Bronchial epithelial cell (primary cell): ENCODE measurements around the gene PLEKHM2. TPM values are rescaled to one million over a fixed set of nuclear protein-coding genes. Genes with fewer than 3 reads are reported as not detected.

Experiments used
- DNase-seq: peaks from one replicate; pipeline ENCODE4 v3.0.0-alpha.2; 2010; ENCODE audit warnings: low read depth
- FAIRE-seq: peaks from 2 replicates; lab custom pipeline; 2011; peaks lifted over from hg19 to GRCh38; lab: Jason Lieb, UNC
- H3K27me3 ChIP-seq: 2 replicates; pipeline ENCODE4 v1.5.1; 2011; ENCODE audit warnings: low read length; ENCODE audit not compliant: control insufficient read depth, insufficient read depth
- H3K36me3 ChIP-seq: 2 replicates; pipeline ENCODE4 v1.5.1; 2011; ENCODE audit warnings: low read length; ENCODE audit not compliant: control insufficient read depth, insufficient read depth
- H3K4me3 ChIP-seq: 2 replicates; pipeline ENCODE4 v1.5.1; 2011; ENCODE audit warnings: mild to moderate bottlenecking, low read depth, low read length, control low read depth
- CTCF ChIP-seq: IDR thresholded peaks from 2 replicates; pipeline ENCODE4 v1.5.1; 2011; ENCODE audit warnings: mild to moderate bottlenecking, moderate library complexity, low read length, control low read depth, inconsistent platforms; ENCODE audit not compliant: insufficient read depth, severe bottlenecking
- total RNA-seq: library from RNA; depleted of rRNA; stranded (reverse); fragments of >200 nt; gene quantifications from 2 replicates; pipeline ENCODE4 v1.2.1, GENCODE V29; 2014

PLEKHM2 gene
- total RNA-seq, 1 donor from 2014 or later = 60.6 TPM

GRCh38 chr1:15731735-15732685 is 47.9 kb downstream of the PLEKHM2 start:
- DNase-seq (no peak), FAIRE-seq (no peak)
- Histone ChIP-seq H3K27me3 (no peaks in the 10 kb centered on the region), H3K36me3 (peaks cover 35% of the 10 kb centered on the region), H3K4me3 (no peak overlapping the region)
- no peak for TF ChIP-seq CTCF

- Histone ChIP-seq H3K4me3 (no peak overlapping the region), H3K36me3 (peaks cover 30% of the 10 kb centered on the region), H3K27me3 (no peaks in the 10 kb centered on the region)
- FAIRE-seq (no peak), DNase-seq (no peak)
- TF ChIP-seq CTCF = no peak
Measured at GRCh38 chr1:15732686-15733081, 48.6 kb downstream of the PLEKHM2 start.

DNA sequence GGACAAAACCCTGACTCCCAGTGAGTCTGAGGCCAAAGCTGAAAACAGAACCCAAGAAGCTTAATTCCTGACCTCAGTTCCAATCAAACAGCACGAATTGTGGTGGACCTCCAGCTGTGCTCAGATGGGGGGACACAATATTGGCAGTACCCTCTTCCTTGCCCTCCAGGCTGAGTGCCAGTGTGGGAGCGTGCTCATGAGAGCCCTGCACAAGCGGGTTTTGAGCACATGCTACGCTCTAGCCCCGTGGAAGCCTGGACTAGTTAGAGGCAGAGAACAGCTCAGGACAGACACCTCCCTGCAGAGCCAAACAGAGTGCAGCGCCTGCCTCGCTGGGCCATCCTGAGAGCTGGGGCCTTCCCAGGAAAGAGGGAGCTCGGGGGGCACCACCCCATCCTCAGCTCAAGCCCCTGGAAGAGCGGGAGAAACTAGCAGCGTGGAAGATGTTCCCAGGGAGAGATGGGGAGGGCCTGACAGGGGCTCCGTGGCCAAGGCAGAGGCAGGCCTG is 49.2 kb downstream of the PLEKHM2 start:
- FAIRE-seq (no peak), DNase-seq (no peak)
- no peak for TF ChIP-seq CTCF
- no peaks in the 10 kb centered on the region for H3K27me3 ChIP-seq
- H3K4me3 ChIP-seq = no peak overlapping the region
- peaks cover 28% of the 10 kb centered on the region for H3K36me3 ChIP-seq

GRCh38 chr1:15733726-15734226 is 49.7 kb downstream of the PLEKHM2 start:
- FAIRE-seq (no peak), DNase-seq (no peak)
- H3K36me3 ChIP-seq = peaks cover 24% of the 10 kb centered on the region
- TF ChIP-seq CTCF = no peak
- no peaks in the 10 kb centered on the region for H3K27me3 ChIP-seq
- no peak overlapping the region for H3K4me3 ChIP-seq

DNA sequence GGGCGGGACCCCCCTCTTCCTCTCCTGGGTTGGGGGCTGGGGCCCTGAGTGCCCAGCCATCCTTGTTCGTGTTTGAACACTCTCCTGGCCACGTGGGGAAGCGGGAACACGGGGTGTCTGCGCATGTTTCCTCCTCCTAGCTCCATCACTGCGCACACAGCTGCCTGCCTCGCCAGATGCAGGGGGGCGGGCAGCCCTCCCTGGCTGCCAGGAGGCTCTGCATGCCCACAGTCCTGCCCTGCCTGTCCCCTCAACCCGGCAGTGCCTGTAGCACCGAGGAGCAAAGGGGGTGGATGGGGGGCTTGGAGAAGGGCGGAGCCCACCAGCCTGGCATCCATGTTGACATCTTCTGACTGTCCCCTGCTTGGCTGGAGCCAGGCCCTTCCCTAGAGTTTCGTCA is 50.2 kb downstream of the PLEKHM2 start:
- FAIRE-seq = no peak
- DNase-seq = no peak
- no peak overlapping the region for H3K4me3 ChIP-seq
- TF ChIP-seq CTCF = no peak
- H3K27me3 ChIP-seq = no peaks in the 10 kb centered on the region
- H3K36me3 ChIP-seq = peaks cover 22% of the 10 kb centered on the region
